Fibroblast of skin of scalp (primary cell): ENCODE measurements around the gene ARHGEF28.

Source experiments
- DNase-seq: peaks from one replicate; pipeline ENCODE4 v3.0.0-alpha.2; 2013

Gene ARHGEF28

DNA sequence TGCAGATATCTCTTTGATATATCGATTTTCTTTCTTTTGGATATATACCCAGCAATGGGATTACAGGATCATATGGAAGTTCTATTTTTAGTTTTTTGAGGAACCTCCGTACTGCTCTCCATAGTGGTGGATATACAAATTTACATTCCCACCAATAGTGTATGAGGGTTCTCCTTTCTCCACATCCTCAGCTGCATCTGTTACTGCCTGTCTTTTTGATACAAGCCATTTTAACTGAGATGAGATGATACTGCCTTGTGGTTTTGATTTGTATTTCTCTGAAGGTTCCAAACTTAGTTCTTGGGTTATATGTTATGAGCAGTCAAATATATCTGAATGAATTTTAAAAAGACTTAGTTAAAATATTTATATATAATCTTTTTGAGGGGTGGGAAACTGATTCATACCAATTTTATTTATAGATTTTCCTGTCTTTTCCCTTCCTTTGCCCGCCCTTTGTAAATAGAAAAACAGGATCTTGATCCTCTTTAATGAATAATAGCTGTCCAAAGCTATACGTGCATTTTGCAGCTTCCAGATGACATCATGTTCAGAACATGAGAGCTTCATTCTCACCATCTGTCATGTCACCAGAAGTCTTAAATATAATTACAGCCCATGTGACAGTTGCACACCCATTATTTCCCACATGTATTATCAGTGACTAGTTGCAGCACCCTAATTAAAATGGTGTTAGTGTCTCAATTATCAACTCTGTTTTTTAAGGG is 6.2 kb upstream of the ARHGEF28 start:
- DNase-seq, result no peak

DNA sequence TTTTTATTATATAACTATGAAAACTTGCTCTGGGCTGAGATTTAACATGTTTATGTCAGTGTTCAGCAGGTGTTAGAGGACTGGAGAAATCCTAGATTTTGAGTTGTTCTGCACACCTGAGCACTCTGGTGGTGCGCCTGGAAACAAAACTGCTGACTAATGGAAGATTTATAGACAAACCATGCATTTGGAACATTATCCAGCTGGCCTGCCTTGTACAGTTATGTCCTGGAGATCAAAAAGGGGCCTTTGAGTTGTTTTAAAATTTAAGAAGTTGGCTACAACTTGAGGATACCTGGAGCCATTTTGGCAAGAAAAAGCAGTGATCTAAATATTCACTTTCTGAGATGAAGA is 5.7 kb upstream of the ARHGEF28 start:
- no peak for DNase-seq

DNA sequence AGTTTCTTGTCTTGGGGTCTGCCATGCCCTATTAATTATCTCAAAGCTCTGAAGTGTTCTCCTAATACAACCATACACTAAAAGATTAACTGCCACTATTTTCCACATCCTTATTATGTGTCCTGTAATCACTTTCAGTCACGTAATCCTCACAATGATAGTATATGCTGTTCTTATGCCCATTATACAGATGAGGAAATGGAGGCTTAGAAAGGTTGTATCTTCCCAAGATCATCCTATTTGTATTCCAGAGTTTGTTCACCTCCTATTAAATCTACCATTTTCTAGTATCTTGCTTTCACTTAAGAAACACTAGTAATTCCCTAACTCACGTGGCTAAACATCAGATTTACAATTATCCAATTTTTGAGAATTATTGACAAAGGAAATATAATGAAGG is 2.9 kb upstream of the ARHGEF28 start:
- DNase-seq, result no peak

DNA sequence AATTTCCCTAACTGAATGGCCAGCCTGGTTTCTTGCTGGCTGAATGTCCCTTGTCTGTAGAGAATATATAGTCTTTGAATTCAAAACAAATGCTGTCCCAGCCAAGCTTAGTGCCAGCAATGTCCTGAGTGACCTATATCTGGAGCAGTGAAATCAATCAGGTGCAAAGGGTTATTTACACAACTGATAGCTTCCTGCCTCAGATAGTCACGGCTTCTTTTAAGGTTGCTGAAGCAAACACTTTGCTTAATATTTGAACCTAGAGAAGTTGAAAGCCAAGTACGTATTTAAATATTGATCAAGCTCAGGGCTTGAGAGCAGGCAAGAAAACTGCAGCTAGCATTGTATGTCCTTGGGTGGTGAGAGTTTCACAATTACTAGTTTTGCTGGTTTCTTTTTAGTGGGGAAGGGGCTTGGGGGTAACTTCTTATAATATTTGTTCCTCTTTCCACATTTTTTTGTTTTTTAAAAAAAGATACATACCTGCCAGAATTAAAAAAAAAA is 2.0 kb upstream of the ARHGEF28 start:
- DNase-seq, result no peak

DNA sequence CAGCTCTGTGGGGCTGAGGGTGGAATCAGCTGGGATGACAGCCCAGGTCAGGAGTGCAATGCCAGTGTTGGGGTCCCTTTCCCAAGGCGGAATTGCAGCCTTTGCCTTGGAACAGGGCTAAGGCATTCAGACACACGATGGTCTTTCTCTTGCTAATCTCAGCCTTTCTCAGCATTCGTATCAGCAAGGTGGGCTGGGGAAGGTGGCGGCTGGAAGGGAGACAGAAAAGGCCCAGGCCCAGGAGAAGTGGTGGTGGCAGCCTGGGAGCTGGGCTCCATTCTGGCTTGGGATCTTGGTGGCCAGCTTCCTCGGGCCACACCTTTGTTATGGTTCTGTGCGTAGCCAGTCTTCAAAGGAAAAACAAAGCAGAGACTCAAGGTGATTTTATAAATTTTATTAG is 1.1 kb upstream of the ARHGEF28 start:
- no peak for DNase-seq

DNA sequence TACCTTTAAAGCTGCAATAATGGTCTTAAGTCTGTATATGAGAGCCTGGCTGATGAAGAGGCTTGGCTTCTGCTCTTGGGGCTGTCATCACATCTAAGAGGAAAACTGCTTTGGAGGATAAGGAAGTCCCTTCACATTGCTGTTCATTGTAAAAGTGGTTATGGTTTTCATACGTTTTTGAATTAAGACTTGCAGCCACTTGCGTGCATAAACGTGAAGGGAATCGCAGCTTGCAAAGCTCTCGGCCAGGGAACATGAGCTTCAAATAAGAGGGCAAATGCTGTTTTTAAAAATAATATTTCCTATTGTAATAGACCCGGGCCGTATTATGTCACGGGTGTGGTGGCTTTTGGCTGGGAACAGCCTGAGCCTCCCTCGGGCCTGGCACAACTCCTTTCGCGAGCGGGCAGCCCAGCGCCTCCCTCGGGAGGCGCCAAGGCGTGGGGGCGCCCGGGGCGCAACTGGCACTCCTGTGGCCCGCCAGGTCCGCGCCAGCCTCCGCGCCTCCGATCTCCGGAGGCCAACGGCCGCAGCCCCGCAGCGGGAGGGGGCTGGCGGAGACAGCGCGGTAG is 538 bp upstream of the ARHGEF28 start:
- no peak for DNase-seq

DNA sequence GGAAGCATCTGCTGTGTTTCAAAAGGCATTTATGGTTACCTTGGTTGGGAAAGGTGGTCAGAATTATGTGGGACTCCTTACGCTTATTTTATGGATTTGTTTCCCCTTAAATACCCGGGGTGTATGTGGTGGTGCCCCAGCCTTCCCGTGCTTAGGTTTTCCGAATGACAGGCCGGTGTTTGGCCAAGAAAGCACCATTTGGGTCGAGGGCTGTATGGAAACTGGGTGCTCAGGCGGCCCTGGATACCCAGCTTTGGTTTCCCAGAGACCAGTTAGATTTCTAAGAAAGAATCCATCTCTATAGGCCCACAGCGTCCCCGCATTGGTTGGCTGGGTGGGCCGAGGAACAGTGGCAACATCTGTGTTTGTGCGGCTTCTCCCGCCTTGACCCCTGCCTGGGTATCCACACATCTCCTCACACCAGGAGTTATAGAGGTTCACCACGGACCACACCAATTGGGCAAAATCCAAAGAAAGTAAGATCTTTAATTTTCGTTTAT is 868 bp downstream of the ARHGEF28 start:
- DNase-seq, result no peak

DNA sequence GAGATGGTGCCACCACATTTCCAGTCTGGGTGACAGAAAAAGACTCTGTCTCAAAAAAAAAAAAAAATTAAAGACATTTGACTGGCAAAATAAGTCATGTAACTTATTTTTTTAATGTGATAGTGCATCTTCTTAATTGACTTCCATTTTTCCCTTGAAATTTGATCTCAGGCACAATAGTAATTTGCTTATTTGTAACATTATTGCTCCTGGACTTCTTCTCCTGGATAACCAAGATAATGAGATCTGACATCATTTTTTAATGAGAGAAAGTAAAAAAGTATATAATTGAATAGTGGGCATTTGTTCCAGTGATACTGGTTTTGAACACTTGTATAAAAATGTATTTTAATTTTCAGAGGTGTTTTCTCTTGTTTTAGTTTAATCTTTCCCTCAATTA is 3.5 kb downstream of the ARHGEF28 start:
- DNase-seq, result no peak

DNA sequence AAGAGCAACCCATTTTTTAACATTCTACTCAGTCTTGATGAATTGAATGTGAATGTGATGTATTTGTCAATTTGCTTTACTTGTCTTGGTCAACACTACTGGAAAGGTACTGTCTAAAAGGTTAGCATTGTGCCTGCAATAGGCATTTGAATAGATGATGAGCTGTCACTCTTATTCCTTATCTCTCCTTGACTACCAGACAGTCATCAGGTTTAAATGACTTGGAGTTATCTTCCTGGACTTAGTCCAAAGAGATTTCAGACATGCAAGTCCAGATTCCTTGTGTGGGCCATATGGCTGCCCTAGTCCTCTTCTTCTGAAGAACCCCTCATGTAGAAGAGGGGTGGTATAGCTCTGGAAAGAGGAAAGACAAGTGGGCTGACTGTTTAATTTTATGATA is 4.8 kb downstream of the ARHGEF28 start:
- no peak for DNase-seq

DNA sequence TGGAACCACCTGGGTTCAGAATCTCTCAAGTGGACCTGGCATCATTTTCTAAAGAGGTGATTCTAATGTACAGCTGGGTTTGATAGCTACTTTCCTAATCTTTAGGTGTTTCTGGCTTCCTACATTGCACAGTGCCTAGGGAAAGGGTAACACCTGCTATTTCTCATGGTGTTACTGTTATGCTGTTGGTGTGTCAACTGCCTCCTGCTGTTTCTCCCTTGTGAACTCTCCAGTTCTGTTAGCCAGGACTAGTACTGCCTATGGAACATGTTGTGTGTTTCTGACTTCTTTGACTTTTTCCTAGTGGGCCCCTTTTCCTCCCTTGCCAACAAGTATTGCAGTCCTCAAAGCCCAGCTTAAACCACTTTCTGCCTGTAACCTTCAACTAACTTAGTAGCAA is 5.5 kb downstream of the ARHGEF28 start:
- DNase-seq, result no peak

DNA sequence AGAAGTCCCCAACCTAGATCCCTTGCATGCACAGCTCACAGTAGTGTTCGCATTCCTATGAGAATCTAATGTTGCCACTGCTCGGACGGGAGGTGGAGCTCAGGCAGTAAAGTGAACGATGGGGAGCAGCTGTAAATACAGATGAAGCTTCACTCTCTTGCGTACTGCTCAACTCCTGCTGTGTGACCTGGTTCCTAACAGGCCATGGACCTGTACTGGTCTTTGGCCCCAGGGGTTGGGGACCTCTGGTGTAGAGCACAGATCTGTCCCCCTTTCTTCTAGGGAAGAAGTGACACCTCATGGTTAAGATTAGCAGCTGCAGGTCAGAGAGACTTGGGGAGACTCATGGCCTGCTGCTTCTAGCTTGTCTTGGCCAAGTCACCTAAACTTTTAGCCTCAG is 7.1 kb downstream of the ARHGEF28 start:
- no peak for DNase-seq

DNA sequence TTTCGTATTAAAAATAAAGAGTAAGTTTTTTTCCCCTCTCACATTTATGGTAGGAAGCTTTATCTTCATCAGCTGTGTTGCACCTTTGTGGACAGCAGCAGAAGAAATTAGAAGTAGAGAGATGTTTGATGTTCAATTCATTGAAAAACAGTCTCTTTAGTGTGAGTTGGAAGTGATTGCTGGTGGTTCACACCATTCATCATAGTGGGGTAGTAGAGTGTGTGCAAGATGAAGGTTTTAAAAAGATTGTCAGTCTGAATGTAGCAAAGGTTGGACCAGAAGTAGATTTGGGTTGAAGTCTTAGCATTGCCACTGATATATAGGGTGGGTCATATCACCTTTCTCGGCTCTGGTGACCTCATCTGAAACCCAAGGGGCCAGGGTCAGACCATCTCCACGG is 10.4 kb downstream of the ARHGEF28 start:
- DNase-seq, result no peak

DNA sequence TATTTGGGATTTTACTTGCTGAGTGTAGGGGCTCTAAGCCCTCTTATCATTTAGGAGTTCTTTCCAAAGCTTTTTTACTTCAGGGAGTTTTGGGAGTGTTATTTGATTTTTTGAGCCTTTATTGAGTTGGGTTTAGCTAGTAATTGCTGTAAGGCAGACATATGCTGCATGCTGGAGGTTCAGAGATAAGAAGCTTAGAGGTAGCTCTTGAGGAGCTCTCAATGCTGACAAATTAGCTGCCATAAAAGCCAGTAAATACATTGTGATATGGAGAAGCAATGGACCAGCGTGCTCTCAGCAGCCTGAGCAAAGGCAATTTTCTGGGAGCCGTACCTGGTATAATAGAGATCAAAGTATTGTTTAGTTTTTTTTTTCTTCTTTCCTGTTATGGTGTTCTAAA is 11.6 kb downstream of the ARHGEF28 start:
- DNase-seq, result no peak

DNA sequence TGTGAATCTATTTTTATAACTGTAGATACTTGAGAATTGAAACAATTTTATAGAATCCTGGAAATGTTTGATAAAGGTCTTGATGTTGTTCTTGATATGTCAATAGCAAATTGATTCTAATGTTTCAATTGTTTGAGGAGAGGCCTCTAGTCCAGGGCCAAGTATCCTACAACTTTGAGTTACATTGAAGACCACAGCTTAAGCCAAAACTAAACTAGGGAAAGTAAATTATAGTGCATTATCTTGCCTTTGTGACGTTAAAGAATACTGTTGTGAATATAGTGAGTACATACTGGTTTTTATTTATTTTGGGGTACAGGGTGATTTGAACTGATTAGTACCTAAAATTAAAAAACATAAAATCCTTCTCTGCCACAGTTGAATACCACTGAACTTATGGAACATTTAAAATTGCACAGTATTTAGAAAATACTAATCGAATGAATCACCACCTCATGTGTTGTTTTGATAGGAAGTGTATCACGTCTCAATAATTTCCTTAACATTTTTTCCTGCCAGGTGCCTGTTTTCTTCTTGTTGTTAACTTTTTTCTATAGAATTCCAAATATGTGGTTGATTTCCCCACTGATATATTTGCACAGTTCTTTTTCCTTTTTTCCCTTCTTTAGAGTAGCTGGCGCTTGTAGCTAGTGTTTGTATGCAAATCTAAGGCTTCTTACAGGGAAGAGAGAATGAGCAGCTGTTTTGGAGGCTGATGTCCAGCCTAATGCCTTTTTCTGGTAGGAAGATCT is 12.5 kb downstream of the ARHGEF28 start:
- DNase-seq, result peak; percentile 72

DNA sequence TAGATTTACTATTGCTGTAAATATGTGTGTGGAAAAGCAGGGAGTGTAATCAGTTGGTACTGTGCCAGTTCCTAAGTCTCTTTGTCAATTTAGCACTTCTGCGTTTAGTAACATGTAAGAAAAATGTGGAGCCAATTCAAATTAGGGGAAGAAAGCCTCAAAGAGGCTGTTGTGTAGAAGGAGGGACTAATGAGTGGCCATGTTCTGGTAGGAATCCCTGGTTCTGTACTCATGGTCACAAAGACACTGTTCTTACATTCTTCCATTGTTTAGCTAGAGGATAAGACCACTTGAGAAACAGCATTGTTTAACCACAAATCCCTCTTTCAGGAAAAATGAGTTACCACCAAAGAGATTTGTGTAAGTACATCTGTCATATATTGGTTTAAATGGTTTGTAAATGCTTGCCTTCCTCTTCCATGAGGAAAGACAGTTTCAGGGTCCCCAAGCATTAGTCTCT is 14.9 kb downstream of the ARHGEF28 start:
- peak; percentile 56 for DNase-seq

DNA sequence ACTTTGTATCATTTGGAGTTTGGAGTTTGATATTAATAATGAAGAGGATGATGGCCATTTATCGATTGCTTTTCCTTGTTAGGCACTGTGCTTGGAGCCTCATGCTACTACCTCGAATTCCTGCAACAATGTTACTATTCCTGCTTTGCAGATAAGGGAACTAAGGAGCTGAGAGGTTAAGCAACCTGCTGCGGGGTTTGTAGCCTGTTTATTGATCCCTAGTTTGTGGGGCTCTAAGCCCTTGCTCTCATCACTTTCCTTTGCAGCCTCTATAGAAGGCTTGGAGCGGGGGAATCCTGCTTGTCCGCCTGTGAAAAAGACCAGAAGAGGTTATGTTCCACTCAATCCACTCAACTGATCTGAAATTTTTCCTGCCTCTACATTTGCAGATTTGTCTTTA is 15.8 kb downstream of the ARHGEF28 start:
- DNase-seq, result no peak

DNA sequence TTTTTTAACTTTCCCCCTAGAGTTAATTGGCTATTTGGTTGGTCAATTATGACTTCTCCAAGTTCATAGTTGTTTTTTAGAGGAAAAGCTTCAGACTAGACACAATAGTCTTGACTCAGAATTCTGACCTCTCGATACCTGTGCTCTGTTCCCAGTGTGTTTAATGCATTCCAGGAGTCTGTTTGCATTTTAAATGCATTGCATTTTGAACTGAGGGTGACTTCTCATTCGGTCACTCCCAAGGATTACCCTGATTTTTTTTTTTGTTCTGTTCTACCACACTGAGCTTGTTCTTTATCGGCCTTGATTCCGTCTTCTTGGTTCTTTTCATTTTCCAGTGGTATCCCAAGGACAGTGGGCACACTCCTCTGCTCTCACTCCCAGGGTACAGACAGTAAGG is 16.3 kb downstream of the ARHGEF28 start:
- no peak for DNase-seq

DNA sequence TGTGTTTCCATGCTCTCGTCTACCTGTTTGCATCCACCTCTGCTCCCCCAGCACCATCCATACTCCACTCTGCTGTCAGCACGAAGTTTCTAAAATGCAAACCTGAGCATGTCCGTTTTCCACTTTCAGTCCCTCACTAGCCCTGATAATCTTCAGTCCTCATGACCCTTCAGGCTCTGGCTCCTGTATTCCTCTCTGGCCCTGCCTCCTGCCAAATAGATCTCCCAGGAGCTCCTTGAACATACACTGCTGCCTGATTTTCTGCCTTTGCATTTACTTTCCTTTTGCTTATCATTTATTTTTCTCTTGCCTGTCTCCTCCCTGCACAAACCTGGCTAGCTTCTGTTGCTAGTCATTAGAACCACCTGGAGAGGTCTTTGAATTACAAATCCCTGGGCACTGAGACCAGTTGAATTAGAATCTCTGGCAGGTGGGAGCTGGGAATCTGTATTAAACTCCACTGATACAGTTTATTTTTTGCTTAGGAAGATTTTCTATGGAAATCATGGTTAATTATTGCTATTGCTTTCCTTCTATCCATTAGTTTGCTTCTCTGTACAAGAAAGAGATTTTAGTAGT is 18.5 kb downstream of the ARHGEF28 start:
- no peak for DNase-seq

DNA sequence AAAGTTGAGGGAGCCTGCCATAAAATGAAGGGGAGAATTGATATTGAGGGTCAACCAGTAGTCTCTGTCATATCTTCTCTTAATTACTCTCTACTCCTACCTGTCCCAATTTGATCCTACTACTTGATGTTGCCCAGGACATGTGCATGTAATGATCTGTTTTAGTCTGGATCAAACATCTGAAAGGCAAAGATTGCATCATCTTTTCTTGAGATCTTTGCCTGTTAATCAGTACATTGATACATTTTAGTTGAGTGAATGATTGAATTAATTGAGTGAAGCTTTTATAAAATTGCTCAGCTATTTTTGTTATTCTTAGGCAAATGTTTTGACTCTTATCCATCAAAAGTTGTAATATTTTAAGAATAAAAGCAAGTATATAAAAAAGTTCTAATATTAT is 21.7 kb downstream of the ARHGEF28 start:
- no peak for DNase-seq

DNA sequence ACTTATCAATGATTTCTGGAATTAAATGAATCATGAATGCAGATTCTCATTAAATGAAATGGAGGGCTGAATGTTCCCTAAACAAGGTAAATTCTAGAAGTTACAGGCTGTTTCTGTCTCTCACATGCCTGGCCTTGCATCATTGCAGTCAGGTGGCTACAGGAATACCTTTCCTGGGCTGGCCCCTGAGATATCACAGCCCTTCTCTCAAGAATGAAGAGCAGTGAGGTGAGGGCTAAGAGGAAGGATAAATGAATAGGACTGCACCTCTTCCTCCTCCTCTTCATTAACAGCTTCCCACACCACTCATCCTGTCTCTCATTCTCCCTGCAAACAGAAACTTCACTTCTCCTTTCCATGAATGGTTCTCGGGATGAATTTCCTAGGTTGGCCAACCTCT is 22.5 kb downstream of the ARHGEF28 start:
- DNase-seq, result no peak

DNA sequence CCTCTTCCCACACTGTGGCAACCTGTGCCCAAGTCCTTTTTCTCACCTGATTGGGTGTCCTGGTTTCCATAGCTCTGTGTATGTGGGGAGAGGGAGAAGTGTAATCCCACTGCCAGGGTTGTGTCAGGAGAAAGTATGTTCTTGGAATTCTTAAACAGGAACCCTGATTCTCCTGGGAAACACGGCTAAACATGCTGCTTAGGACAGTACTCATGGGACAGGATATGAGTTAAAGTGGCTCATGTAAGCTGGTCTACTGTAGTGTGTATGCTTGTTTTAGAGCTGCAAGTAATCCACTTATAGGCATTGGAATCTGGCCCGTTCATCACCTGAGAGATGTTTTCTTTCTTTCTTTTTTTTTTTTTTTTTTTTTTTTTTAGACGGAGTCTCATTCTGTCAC is 23.9 kb downstream of the ARHGEF28 start:
- no peak for DNase-seq

DNA sequence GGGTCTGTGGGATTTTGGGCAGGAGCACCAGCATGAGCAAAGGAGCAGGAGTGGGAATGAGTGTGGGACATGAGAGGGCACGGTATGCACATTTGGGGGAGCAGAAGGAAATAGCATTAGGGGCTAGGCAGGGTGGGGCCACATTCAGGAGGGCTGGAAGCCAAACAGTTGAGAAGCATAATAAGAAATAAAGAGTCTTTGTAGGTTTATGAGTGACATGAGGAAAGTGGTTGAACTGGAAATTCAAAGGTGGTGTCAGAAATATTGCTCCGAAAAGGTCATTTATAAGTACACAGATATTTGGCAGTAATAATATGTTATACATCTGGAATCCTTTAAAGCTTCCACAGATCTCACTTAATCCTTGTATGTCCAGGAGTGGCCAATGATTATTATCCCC is 26.4 kb downstream of the ARHGEF28 start:
- DNase-seq, result no peak

DNA sequence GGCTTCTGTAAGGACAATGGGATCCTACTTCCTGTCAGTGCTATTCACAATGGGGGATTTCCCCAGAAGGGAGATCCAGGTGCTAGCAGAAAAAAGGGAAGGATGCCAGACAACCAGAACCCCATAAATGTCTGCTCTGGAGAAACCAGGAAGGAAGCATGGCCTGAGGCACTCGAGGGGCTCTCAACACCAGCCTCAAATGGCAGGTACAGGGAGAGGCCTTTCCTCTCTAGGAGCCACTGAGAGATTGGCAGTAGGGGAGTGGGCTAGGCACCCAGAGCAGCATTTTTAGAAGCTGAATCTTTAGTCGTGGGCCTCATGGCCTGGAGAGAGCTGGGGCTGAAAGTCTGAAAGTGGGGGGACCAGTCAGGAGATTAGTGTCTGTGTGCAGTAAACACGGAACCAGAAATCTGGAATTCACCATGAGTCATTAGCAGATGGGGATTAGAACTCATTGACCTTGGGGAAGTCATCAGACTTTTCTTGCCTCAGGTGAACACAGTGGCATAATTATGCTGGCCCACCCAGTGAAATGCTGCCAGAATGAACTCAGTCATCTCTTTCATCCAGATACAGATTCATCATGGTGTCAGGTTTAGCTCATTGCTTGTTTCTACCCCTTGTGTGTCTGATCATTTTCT is 28.3 kb downstream of the ARHGEF28 start:
- DNase-seq, result no peak
